Central memory CD8-positive, alpha-beta T cell (primary cell): ENCODE results near the gene PARG.
"Not testable (repeated sequence)": the region's sequence is repeated elsewhere in the genome, so short reads cannot be mapped to it uniquely, and the experiment has no call there.

Source experiments
- ATAC-seq: fragments of 150-1000 bp; cut with Tn5 transposase; replicated peaks from 2 replicates; pipeline ENCODE4 v1.10.0; 2022; ENCODE audit warnings: mild to moderate bottlenecking, moderate FRiP score, moderate number of reproducible peaks; ENCODE audit not compliant: poor library complexity, severe bottlenecking; ENCODE audit errors: extremely low read depth
- DNase-seq, 2 donors: peaks; one replicate each; pipeline ENCODE4 v3.0.0; 2021; ENCODE audit warnings: low spot score in 2 of 2
- H3K27ac Mint-ChIP-seq: one replicate; pipeline ENCODE4 v1.8.0; 2022; ENCODE audit warnings: low read depth, mild to moderate bottlenecking, moderate library complexity, mixed read lengths
- H3K27me3 Mint-ChIP-seq: one replicate; pipeline ENCODE4 v1.8.0; 2022; ENCODE audit warnings: mixed read lengths
- H3K36me3 Mint-ChIP-seq: one replicate; pipeline ENCODE4 v1.8.0; 2022; ENCODE audit warnings: mild to moderate bottlenecking, moderate library complexity, mixed read lengths; ENCODE audit not compliant: insufficient read depth
- H3K4me1 Mint-ChIP-seq: one replicate; pipeline ENCODE4 v1.8.0; 2022; ENCODE audit warnings: mixed read lengths
- H3K4me3 Mint-ChIP-seq: one replicate; pipeline ENCODE4 v1.8.0; 2022; ENCODE audit warnings: mild to moderate bottlenecking, moderate library complexity, mixed read lengths
- H3K9me3 Mint-ChIP-seq: one replicate; pipeline ENCODE4 v1.8.0; 2022; ENCODE audit warnings: mixed read lengths

The PARG gene

DNA sequence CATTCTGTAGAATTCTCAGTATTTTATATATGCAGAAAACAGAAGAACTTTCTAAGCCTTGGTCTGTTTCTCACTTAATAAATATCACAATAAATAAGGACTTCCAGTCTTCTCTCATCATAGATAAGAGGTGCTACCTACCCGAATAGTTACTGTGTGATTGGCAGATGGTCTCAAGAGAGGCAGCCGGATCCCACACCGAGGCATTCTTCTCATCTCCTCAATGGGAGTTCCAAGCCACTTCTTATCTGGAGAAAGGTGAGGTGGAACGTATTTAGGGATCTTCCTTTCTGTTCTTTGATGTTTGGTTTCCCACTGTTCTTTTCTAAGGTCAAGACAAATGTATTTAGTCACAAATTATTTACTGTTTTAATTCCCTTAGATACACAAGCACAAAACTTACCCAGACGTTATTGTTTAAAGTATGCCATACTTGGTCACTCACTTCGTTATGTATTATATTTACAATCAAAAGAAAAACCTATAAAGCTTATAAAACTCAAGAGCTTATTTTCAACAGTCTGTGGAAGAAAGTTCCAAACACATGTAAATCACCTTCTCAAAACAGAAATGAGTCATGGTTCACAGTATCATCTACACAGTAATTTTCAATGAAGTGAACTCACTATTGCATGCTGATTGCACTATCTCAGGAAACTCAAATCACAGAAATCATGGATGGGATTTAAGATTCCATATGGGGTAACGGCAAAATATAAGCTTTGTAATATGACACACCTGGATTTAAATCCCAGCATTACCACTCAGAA, 9.7 kb downstream of the PARG start:
- ATAC-seq = not testable (repeated sequence)

GRCh38 chr10:49931276-49931675, 10.6 kb downstream of the PARG start:
- not testable (repeated sequence) for H3K9me3 Mint-ChIP-seq, H3K4me3 Mint-ChIP-seq, H3K27me3 Mint-ChIP-seq, H3K27ac Mint-ChIP-seq, DNase-seq, ATAC-seq, H3K4me1 Mint-ChIP-seq
- peaks cover 11% of the 10 kb centered on the region for H3K36me3 Mint-ChIP-seq

More for the DNA sequence above, 9.7 kb downstream of the PARG start:
- H3K27ac Mint-ChIP-seq, H3K9me3 Mint-ChIP-seq, H3K27me3 Mint-ChIP-seq, DNase-seq, H3K4me3 Mint-ChIP-seq: not testable (repeated sequence)
- H3K4me1 Mint-ChIP-seq = peaks cover 13% of the 10 kb centered on the region
- H3K36me3 Mint-ChIP-seq = peaks cover 11% of the 10 kb centered on the region

DNA sequence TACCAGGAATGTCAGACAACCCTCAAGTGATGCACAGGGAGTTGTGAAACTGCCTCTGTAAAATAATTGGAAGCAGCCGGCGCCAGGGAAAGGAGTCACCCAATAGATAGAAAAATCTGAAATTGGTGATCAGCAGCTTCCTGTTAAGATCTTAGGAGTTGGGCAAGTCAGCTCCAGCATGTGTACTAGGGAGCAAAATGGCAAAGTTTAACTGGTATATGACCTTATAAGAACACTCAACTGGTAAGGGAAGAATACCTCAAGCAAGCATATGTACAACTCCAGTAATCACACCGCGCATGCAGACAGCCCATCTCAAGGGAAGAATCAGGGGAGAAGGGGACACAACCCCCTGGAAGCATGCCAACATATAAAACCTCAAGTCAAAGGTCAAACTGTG, 18.3 kb downstream of the PARG start:
- H3K36me3 Mint-ChIP-seq = peaks cover 12% of the 10 kb centered on the region
- not testable (repeated sequence) for H3K9me3 Mint-ChIP-seq, H3K27me3 Mint-ChIP-seq, DNase-seq, H3K4me3 Mint-ChIP-seq, H3K27ac Mint-ChIP-seq, ATAC-seq, H3K4me1 Mint-ChIP-seq

- not testable (repeated sequence) for H3K27me3 Mint-ChIP-seq, H3K27ac Mint-ChIP-seq, H3K9me3 Mint-ChIP-seq, H3K4me3 Mint-ChIP-seq, ATAC-seq, H3K4me1 Mint-ChIP-seq, DNase-seq
- H3K36me3 Mint-ChIP-seq = peaks cover 19% of the 10 kb centered on the region
These were observed 19.8 kb downstream of the PARG start for GRCh38 chr10:49922041-49922440.

DNA sequence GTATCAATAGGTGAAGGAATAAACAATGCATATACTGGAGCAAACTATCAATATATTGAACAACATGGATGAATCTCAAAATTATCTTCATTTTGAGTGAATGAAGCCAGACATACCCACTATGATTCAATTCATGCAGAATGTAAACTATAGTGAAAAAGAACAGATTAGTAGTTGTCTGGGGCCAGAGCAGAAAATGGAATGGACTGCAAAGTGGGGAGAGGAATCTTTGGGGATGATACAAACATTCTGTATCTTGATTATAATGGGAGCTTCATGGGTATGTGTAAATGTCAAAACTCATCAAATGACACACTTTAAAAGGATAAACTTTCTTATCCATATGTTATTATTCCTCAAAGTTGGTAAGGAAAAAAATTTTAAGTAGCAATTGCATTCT, 23.9 kb downstream of the PARG start:
- not testable (repeated sequence) for DNase-seq, ATAC-seq, H3K27me3 Mint-ChIP-seq, H3K9me3 Mint-ChIP-seq, H3K4me1 Mint-ChIP-seq, H3K4me3 Mint-ChIP-seq
- Mint-ChIP-seq H3K27ac (peak overlapping the region; percentile 7), H3K36me3 (peaks cover 29% of the 10 kb centered on the region)

- H3K27me3 Mint-ChIP-seq, H3K9me3 Mint-ChIP-seq, H3K4me1 Mint-ChIP-seq, H3K27ac Mint-ChIP-seq, DNase-seq, ATAC-seq, H3K4me3 Mint-ChIP-seq: not testable (repeated sequence)
- H3K36me3 Mint-ChIP-seq = peaks cover 21% of the 10 kb centered on the region
These were observed 25.4 kb downstream of the PARG start for GRCh38 chr10:49916451-49916850.

DNA sequence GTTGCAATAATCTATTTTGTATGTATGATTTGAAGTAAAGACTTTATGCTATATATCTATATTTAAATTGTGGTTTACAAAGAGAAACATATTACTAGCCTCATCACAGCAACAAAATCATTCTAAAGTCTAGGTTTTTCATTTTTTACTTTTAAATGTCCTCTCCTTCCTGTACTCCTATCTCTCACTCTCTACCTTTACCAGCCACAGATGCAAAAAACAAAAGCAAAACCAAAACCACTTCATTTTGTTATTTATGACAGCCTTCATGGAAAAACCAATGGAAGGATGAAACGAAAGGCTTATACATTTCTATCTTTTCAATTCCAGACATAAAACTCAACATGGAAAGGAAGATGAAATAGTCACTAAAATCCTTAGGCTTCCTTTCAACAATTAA, 31.5 kb downstream of the PARG start:
- not testable (repeated sequence) for H3K27ac Mint-ChIP-seq, H3K27me3 Mint-ChIP-seq, DNase-seq, H3K4me1 Mint-ChIP-seq, H3K4me3 Mint-ChIP-seq, ATAC-seq, H3K9me3 Mint-ChIP-seq
- H3K36me3 Mint-ChIP-seq = peaks cover 11% of the 10 kb centered on the region

DNA sequence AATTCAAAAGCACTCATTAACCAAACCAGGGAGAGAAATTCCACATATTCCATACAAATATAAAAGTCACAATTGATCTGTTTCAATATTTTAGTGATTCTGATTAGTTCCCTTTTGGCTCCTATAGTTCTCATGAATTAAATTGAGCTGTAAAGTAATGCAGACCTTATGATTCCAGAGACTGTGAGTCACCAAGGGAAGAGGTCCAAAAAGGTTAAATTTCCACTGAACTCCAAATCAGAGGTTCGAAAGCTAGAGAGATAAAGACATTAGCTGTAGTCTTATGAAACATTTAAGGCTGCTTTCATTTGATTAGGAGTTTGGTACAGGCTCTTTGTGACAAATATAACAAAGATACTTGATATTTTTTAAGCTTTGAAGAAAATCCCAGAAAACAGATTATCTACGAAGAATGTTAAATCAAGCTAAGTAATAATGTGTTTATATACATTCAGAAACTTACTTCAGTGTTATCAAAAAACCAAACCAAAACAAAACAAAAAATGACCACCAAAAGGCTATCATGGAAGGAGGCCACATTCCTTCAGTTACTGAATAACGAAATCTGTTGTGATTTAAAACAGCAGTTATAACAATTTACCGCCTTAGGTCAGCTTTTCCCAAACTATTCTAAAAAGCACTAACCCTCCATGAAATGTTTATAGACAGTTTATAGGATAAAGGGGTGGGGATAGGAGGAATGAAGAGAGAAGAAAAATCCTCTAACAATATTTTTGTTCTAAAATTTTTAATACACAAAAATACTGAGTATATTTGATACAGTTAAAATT, 33.3 kb downstream of the PARG start:
- not testable (repeated sequence) for H3K9me3 Mint-ChIP-seq, DNase-seq, H3K27me3 Mint-ChIP-seq, ATAC-seq, H3K36me3 Mint-ChIP-seq, H3K4me1 Mint-ChIP-seq, H3K27ac Mint-ChIP-seq, H3K4me3 Mint-ChIP-seq

- not testable (repeated sequence) for H3K27me3 Mint-ChIP-seq, H3K27ac Mint-ChIP-seq, H3K36me3 Mint-ChIP-seq, DNase-seq, H3K4me3 Mint-ChIP-seq, H3K9me3 Mint-ChIP-seq, H3K4me1 Mint-ChIP-seq, ATAC-seq
These were observed 38.0 kb downstream of the PARG start for GRCh38 chr10:49903829-49904228.

- not testable (repeated sequence) for H3K36me3 Mint-ChIP-seq, H3K4me1 Mint-ChIP-seq, H3K9me3 Mint-ChIP-seq, H3K4me3 Mint-ChIP-seq, H3K27me3 Mint-ChIP-seq, DNase-seq, ATAC-seq, H3K27ac Mint-ChIP-seq
These were observed 41.4 kb downstream of the PARG start for GRCh38 chr10:49900406-49900805.

GRCh38 chr10:49899999-49900398, 41.8 kb downstream of the PARG start:
- not testable (repeated sequence) for H3K27me3 Mint-ChIP-seq, ATAC-seq, H3K4me1 Mint-ChIP-seq, H3K36me3 Mint-ChIP-seq, H3K27ac Mint-ChIP-seq, H3K4me3 Mint-ChIP-seq, DNase-seq, H3K9me3 Mint-ChIP-seq

- not testable (repeated sequence) for H3K9me3 Mint-ChIP-seq, H3K4me1 Mint-ChIP-seq
These were observed 51.8 kb downstream of the PARG start for GRCh38 chr10:49890025-49890424.

GRCh38 chr10:49884739-49885331, 57.0 kb downstream of the PARG start:
- ATAC-seq, H3K4me1 Mint-ChIP-seq, H3K27me3 Mint-ChIP-seq, H3K27ac Mint-ChIP-seq, H3K36me3 Mint-ChIP-seq, DNase-seq, H3K9me3 Mint-ChIP-seq, H3K4me3 Mint-ChIP-seq: not testable (repeated sequence)

More at GRCh38 chr10:49890025-49890424, 51.8 kb downstream of the PARG start:
- H3K4me3 Mint-ChIP-seq, H3K27me3 Mint-ChIP-seq, DNase-seq, ATAC-seq, H3K27ac Mint-ChIP-seq, H3K36me3 Mint-ChIP-seq: not testable (repeated sequence)
